Spleen (tissue), 11 donors: ENCODE measurements around the gene NTF4. TPM values are rescaled to one million over a fixed set of nuclear protein-coding genes. Genes with fewer than 3 reads are reported as not detected.
A peak's percentile ranks its signal among the peaks of the same experiment; 100 is the strongest.
"Not testable (repeated sequence)": the region's sequence is repeated elsewhere in the genome, so short reads cannot be mapped to it uniquely, and the experiment has no call there.

Experiments used
- DNase-seq: peaks from one replicate; pipeline ENCODE4 v3.0.0-alpha.2; 2020
- H3K27ac ChIP-seq, 8 donors: fragments of 200-600 bp; sonication (generic) in 7 of 8; 1 replicate in 4 of 8; 2 replicates in 4 of 8; pipeline versions ENCODE4 v1.5.0 to v1.8.0; 2016 to 2021; ENCODE audit warnings: inconsistent platforms in 4 of 8, mild to moderate bottlenecking in 4 of 8, moderate library complexity in 1 of 8
- H3K27me3 ChIP-seq, 7 donors: fragments of 200-600 bp; sonication (generic) in 6 of 7; replicated peaks in 1 of 7; 1 replicate in 4 of 7; 2 replicates in 3 of 7; pipeline versions ENCODE4 v1.5.0 to v1.8.0; 2016 to 2021; ENCODE audit warnings: inconsistent platforms in 3 of 7, mild to moderate bottlenecking in 1 of 7
- H3K36me3 ChIP-seq, 6 donors: fragments of 200-600 bp; sonication (generic) in 5 of 6; 1 replicate in 4 of 6; 2 replicates in 2 of 6; pipeline versions ENCODE4 v1.5.0 to v1.8.0; 2016 to 2021; ENCODE audit warnings: inconsistent platforms in 2 of 6
- H3K4me1 ChIP-seq, 6 donors: fragments of 200-600 bp; sonication (generic) in 5 of 6; 1 replicate in 3 of 6; 2 replicates in 3 of 6; pipeline versions ENCODE4 v1.5.0 to v1.8.0; 2016 to 2021; ENCODE audit warnings: inconsistent platforms in 3 of 6
- H3K4me3 ChIP-seq, 8 donors: fragments of 200-600 bp; sonication (generic) in 7 of 8; 1 replicate in 4 of 8; 2 replicates in 4 of 8; pipeline versions ENCODE4 v1.5.0 to v1.8.0; 2016 to 2021; ENCODE audit warnings: inconsistent platforms in 4 of 8, mild to moderate bottlenecking in 4 of 8, moderate library complexity in 2 of 8
- H3K9me3 ChIP-seq, 8 donors: fragments of 200-600 bp; sonication (generic) in 7 of 8; 1 replicate in 4 of 8; 2 replicates in 4 of 8; pipeline versions ENCODE4 v1.5.0 to v1.8.0; 2016 to 2021; ENCODE audit warnings: inconsistent platforms in 4 of 8
- CTCF ChIP-seq, 11 experiments: fragments of 200-600 bp in 7 of 11; fragments of 450-650 bp in 4 of 11; sonication (generic) in 4 of 11; IDR thresholded peaks in 8 of 11; conservative IDR thresholded peaks in 3 of 11; 1 replicate in 7 of 11; 2 replicates in 4 of 11; pipeline versions ENCODE4 v1.4.0 to v1.8.0; 2016 to 2021; ENCODE audit warnings: antibody characterized with exemption in 11 of 11, inconsistent platforms in 4 of 11, mild to moderate bottlenecking in 1 of 11
- POLR2A ChIP-seq, 3 donors: fragments of 450-650 bp; IDR thresholded peaks; one replicate each; pipeline ENCODE4 v1.5.1; 2017; ENCODE audit warnings: antibody characterized with exemption in 3 of 3, mild to moderate bottlenecking in 1 of 3
- POLR2AphosphoS5 ChIP-seq, 3 donors: sonication (generic); formaldehyde crosslinking; IDR thresholded peaks; one replicate each; pipeline ENCODE4 v1.5.1; 2017; ENCODE audit warnings: antibody characterized with exemption in 3 of 3
- WGBS, 5 donors: extraction: QIAGEN DNeasy Blood & Tissue Kit in 3 of 5; methylation state at CpG; one replicate each; pipeline versions ENCODE4 v1.1.5 to v1.1.7; 2013 to 2018; 5-methylcytosine and 5-hydroxymethylcytosine counted together
- intact Hi-C: fragments of 100-400 bp; cut with DNase I; formaldehyde crosslinking; loops from one replicate; pipeline ENCODE4 v1.15.0; 2023; ENCODE audit warnings: low total_unique reads
- polyA plus RNA-seq, 3 donors: library from polyadenylated mRNA; stranded (reverse); fragments of 200-250 nt; gene quantifications; one replicate each; pipeline ENCODE4 v1.2.1, GENCODE V29; 2013
- total RNA-seq, 7 donors: library from RNA; depleted of rRNA in 3 of 7; stranded (reverse); fragments of >200 nt in 3 of 7; fragmentation: NEBNext Ultra II Directional in 4 of 7; extraction: Animal tissue kit (Norgen Biotek cat#: 25700) in 4 of 7; gene quantifications; one replicate each; pipeline versions ENCODE4 v1.1.0 to v1.2.1, GENCODE V29; 2016 to 2021
- donor health status: healthy with polysubstance abuse.
- donor health status: DM: no; HTN: no; CAD: no; lungs with moderate emphysema.
- donor health status: DM: no; HTN: no; CAD: no.
- donor health status: Bipolar disorder and iron deficiency.
- donor health status: healthy.
- donor health status: DM: no; HTN: no; CAD: no.
- donor health status: DM: yes; HTN: yes; CAD: no.

The NTF4 gene
- total and polyA plus RNA-seq, 10 donors: not detected

GRCh38 chr19:49020342-49020741 lies 44.3 kb downstream of the NTF4 start:
- Histone ChIP-seq H3K4me1 (peaks cover 4 to 32% (median 25%) of the 10 kb centered on the region in 6 donors), H3K27ac (no peak overlapping the region), H3K4me3 (no peak overlapping the region), H3K36me3 (peaks cover 0 to 11% (median 10%) of the 10 kb centered on the region in 6 donors), H3K9me3 (no peaks in the 10 kb centered on the region), H3K27me3 (peaks cover 0 to 34% (median 7%) of the 10 kb centered on the region in 7 donors)
- intact Hi-C loops: no loop called here
- 75 to 91% (median 88%) methylated on average over 11 of the region's 11 CpGs for WGBS, 5 donors
- TF ChIP-seq CTCF (IDR thresholded peaks at IDR 0.05 in 8 of 11, conservative IDR thresholded peaks at IDR 0.05 in 3 of 11) (no peak), POLR2AphosphoS5 (IDR thresholded peaks at IDR 0.05) (no peak), POLR2A (IDR thresholded peaks at IDR 0.05) (no peak)
- no peak for DNase-seq

- H3K27me3 ChIP-seq: peaks cover 0 to 34% (median 7%) of the 10 kb centered on the region in 7 donors
- peak in 1 of 3 donors; percentile 22 for TF ChIP-seq POLR2AphosphoS5 (IDR thresholded peaks at IDR 0.05)
- TF ChIP-seq CTCF (IDR thresholded peaks at IDR 0.05 in 8 of 11, conservative IDR thresholded peaks at IDR 0.05 in 3 of 11): no peak
- no peaks in the 10 kb centered on the region for H3K9me3 ChIP-seq
- peak overlapping the region; percentile 22 to 77 (median 52) for H3K4me3 ChIP-seq
- peaks cover 0 to 21% (median 18%) of the 10 kb centered on the region in 6 donors for H3K36me3 ChIP-seq
- 7 to 44% (median 19%) methylated on average over 19 to 41 of the region's 41 CpGs for WGBS, 5 donors
- no peak overlapping the region for H3K27ac ChIP-seq
- DNase-seq: peak; percentile 88
- peaks cover 4 to 32% (median 25%) of the 10 kb centered on the region in 6 donors for H3K4me1 ChIP-seq
- intact Hi-C loops: no loop called here
Observed at GRCh38 chr19:49019242-49019932, 45.2 kb downstream of the NTF4 start.

- Histone ChIP-seq H3K4me1 (peaks cover 4 to 32% (median 25%) of the 10 kb centered on the region in 6 donors), H3K27ac (peak overlapping the region in 3 of 8 donors; percentile 47 to 59 (median 56)), H3K36me3 (peaks cover 0 to 29% (median 20%) of the 10 kb centered on the region in 6 donors), H3K4me3 (peak overlapping the region; percentile 43 to 77 (median 52)), H3K27me3 (peaks cover 0 to 34% (median 7%) of the 10 kb centered on the region in 7 donors)
- DNase-seq: peak; percentile 76
- H3K9me3 ChIP-seq, intact Hi-C loops: not testable (repeated sequence)
- WGBS, 5 donors: 2 to 6% (median 3%) methylated on average over 48 to 50 of the region's 50 CpGs
Observed at GRCh38 chr19:49018388-49019241, 46.0 kb downstream of the NTF4 start.

GRCh38 chr19:49017666-49018351 lies 46.8 kb downstream of the NTF4 start:
- Histone ChIP-seq H3K4me1 (peaks cover 4 to 32% (median 25%) of the 10 kb centered on the region in 6 donors), H3K27ac (peak overlapping the region in 7 of 8 donors; percentile 9 to 59 (median 44)), H3K36me3 (peaks cover 0 to 37% (median 20%) of the 10 kb centered on the region in 6 donors), H3K4me3 (peak overlapping the region; percentile 43 to 77 (median 52)), H3K27me3 (peaks cover 0 to 34% (median 7%) of the 10 kb centered on the region in 7 donors), H3K9me3 (no peaks in the 10 kb centered on the region)
- intact Hi-C loops: no loop called here
- peak; percentile 90 for DNase-seq
- TF ChIP-seq CTCF (IDR thresholded peaks at IDR 0.05 in 8 of 11, conservative IDR thresholded peaks at IDR 0.05 in 3 of 11): peak in 7 of 11 experiments; percentile 38 to 76 (median 63)
- no peak for TF ChIP-seq POLR2A (IDR thresholded peaks at IDR 0.05)
- TF ChIP-seq POLR2AphosphoS5 (IDR thresholded peaks at IDR 0.05): peak; percentile 33 to 72 (median 64)
- WGBS, 5 donors: 0 to 2% (median 1%) methylated on average over 16 to 62 of the region's 62 CpGs
